Stimulated activated CD4-positive, alpha-beta T cell treated with anti-CD3 and anti-CD28 coated beads, TNF-alpha, amount 100 ng/mL, for 48 hours (primary cell): Measurements from ENCODE around the gene HAPLN3.
"Not testable (repeated sequence)": the region's sequence is repeated elsewhere in the genome, so short reads cannot be mapped to it uniquely, and the experiment has no call there.

Experiments used
- DNase-seq, 3 donors: peaks; one replicate each; pipeline ENCODE4 v3.0.0-alpha.2; 2020; ENCODE audit warnings: low read depth in 3 of 3

Gene HAPLN3, protein sequence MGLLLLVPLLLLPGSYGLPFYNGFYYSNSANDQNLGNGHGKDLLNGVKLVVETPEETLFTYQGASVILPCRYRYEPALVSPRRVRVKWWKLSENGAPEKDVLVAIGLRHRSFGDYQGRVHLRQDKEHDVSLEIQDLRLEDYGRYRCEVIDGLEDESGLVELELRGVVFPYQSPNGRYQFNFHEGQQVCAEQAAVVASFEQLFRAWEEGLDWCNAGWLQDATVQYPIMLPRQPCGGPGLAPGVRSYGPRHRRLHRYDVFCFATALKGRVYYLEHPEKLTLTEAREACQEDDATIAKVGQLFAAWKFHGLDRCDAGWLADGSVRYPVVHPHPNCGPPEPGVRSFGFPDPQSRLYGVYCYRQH

DNA sequence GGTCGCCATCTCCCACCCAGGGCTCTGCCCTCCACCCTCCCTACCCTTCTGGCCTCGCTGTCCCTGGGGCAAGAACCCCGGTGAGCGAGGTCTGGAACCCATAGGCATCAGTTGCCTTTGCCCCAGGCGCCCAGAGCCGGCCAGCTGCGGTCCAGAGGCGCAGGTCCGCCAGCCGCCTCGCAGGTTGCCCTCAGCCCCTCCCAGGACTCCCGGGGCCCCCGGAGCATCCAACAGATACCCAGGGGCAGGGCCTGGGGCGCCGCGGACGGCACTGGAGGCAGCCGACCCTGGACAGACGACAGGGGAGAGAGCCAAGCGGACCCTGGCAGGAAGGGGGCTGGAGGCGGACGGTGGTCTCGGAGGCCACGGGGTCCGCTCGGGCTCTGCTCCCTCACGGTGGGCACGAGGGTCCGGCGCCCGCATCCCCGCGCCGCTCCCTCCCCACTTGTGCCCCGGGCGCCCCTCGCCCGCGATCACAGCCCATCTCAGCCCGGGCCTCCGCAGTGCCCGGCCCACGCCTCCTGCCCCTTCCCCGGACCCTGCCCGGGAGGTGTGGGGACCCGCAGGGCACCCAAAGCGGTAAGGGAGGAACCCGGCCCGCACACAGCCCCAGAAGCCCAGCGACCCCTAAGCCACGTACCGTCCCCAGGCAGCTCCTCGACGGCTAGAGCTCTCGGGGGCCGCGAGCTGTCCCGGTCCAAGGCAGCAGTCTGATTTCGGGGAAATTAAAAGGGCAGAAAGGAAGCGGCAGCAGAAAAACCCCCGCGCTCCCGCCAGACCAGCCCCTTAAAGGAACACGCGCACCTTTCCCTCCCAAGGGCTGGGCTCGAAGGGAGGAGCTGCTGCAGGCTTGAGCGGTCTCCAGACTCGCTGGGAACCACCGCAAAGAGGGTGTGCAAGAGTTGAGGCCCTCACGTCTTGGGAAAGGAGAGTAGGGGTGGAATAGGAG lies at the start of gene HAPLN3:
TSS of gene HAPLN3 (minus strand) at position 726 of the 949 bp plus-strand sequence. CDS start 8,246 bp downstream, outside the sequence.
- DNase-seq = peak; percentile 30 to 48 (median 33)

GRCh38 chr15:88940110-88940675 lies 44.8 kb upstream of the HAPLN3 start:
- DNase-seq = no peak

GRCh38 chr15:88939486-88939806 lies 44.1 kb upstream of the HAPLN3 start:
- no peak for DNase-seq

DNA sequence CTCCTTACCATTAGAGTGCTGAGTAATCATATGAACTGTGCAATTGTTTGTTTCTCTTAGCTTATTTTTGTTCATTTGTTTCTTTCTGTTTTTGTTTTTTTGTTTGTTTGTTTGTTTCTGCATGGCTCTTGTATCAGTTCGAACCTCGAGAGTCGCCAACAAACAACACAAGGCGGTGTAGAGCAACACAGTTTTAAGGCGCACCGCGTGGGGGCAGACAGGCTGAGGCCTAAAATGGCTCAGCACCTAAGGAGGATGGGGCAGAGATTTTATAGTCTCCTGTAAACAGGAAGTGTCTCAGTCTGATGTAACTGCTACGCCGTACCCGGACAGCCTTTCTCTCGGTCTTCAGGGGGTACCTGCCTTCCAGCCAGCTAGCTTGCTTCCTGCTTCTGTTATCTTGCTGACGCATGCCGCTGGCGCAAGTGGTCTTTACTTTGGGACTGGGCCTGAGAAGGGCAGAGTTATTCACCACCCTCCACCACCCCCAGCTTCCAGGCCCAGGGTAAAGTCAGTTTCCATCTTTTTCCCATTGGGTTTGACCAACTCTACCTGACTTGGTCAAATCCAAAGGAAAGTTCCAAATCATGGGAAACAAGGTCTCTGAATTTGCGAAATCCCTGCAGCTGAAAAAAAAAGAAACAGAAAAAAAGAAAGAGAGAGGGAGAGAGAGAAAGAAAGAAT lies 43.6 kb upstream of the HAPLN3 start:
- no peak for DNase-seq

DNA sequence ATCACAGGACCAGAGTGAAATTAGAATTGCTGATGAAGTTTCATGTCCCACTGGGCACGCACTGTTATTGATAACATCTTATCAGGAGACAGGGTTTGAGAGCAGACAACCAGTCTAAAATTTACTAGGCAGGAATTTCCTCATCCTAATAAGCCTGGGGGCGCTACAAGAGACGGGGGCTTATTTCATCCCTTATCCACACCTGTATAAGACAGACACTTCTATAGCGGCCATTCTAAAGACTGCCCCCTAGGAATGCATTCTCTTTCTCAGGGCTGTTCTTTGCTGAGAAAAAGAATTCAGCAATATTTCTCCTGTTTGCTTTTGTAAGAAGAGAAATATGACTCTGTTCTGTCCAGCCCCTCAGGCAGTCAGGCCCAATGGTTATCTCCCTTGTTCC lies 39.1 kb upstream of the HAPLN3 start:
- not testable (repeated sequence) for DNase-seq

DNA sequence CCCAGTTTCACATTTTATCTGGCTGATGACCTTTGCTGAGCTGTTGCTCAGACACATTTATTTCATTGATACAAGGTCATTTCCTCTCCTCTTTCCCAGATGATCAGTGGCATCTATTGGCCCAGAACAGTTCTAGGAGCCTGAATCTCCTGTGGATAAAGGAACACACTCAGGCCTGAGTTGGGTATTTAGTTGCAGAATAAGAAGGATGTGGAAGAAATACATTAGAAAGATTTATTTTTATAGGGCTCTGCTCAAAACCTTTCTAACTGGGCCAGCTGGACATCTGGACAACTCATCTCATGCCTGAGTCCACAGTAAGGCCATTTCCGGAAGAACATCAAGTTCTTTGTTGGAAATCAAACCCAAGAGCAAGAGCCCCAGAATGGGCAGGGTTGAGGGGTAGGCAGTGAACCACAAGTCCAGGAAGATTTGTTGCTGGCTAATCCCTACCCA lies 37.6 kb upstream of the HAPLN3 start:
- no peak for DNase-seq

DNA sequence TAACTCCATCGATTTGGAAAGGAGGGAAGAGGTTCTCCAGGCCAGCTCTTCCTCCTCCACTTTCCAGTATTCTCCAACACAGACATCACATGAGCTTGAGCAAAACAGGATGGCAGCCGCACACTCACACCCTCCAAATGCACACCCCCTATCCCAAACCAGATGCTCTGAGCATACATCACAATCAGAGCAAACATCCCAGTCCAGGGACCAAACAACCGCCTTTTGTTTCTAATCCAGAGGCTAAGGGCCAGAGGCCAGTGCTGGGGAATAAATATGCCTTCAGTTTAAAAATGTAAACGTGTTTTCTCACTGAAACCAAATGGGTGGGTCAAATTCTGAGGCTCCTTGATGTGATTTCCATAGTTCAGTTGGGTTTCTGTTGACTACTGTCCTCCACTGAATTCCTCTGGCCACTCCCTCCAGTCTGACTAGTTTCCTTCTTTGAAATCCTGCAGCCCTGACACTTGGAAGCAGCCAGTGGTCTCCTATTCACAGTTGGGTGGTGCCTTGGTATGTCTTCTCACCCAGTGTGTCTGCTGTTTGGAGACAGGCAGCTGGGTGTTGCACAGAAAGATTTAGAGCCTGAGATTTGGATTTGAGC lies 37.0 kb upstream of the HAPLN3 start:
- no peak for DNase-seq

- no peak for DNase-seq
These were observed 35.2 kb upstream of the HAPLN3 start for GRCh38 chr15:88930579-88930978.

DNA sequence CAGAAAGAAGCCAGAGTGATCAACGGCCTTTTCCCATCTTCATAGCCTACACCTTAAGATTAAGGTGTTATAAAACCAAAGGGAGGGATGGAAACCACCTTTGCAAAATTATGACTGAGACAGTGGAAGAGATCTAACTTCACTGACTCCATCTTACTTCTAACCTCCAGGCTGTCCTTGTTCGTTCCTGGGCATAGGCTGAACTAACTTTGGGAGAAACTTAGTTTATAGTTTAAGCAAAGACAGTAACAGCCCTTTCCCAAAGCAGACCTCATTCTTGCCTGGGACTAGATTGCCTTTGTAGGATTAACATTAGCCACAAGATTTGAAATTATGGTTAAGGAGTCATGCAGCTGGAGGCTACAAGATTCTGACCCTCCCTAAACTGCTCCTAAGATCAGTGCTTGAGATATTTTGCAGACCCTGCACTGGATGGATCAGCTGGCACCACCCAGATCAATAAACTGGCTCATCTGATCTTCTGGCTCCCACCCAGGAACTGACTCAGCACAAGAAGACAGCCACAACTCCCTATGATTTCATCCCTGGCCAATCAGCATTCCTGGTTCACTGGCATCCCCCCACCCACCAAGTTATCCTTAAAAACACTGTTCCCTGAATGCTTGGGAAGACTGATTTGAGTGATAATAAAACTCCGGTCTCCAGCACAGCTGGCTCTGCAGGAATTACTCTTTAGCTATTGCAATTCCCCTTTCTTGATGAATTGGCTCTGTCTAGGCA lies 34.2 kb upstream of the HAPLN3 start:
- not testable (repeated sequence) for DNase-seq

- DNase-seq = not testable (repeated sequence)
These were observed 32.8 kb upstream of the HAPLN3 start for GRCh38 chr15:88928192-88928591.

DNA sequence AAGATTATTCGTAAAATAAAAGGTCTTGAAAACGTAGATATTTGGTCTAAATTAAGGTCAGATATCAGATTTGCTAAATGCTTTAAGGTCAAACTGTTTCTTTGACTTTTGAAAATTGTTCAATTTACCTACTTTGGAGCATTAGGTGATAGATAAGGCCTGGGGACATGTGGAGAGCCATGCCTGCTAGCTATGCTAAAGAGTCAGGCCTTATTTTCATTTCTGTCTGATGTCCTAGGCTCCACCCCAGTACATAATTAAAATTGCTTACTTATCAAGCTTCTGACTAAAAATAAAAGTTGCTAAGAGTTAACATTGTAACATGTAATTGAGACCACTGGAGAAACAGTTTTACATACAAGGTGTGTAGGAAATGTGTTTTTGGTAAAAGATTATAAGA lies 30.3 kb upstream of the HAPLN3 start:
- DNase-seq = not testable (repeated sequence)

DNA sequence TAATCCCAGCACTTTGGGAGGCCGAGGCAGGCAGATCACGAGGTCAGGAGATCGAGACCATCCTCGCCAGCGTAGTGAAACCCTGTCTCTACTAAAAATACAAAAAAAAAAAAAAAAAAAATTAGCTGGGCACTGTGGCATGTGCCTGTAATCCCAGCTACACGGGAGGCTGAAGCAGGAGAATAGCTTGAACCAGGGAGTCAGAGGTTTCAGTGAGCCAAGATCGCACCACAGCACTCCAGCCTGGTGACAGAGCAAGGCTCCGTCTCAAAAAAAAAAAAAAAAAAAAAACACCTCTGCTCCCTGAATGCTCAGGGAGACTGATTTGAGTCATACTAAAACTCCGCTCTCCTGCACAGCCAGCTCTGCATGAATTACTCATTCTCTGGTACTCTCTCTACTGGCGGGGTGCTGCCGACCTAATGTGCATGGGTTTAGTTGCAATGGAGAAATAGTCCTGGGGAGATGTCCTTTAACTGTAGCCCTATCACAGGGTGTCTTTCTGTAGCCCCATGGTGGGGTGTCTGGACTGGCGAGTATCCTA lies 25.6 kb upstream of the HAPLN3 start:
- peak in 1 of 3 donors; percentile 32 for DNase-seq

GRCh38 chr15:88920186-88920891 lies 25.0 kb upstream of the HAPLN3 start:
- DNase-seq = no peak

DNA sequence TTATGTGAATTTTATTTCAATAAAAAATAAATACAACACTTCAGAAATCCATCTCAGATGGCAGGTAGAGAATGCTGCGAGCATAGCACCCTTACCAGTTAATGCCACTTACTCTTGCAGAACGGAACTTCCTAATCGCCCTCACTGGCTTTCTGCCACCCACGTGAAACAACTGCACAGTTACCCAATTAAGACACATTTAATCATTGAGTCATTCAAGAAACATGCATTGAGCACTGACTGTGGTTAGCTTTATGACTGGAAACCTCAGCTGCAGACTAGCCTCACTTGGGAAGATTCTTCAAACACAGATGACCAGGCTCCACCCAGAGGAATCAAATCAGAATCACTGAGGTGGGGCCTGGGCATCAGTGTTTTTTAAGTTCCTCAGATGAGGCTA lies 23.4 kb upstream of the HAPLN3 start:
- DNase-seq = peak in 2 of 3 donors; percentile 33 to 54

GRCh38 chr15:88917760-88918159 lies 22.4 kb upstream of the HAPLN3 start:
- no peak for DNase-seq

DNA sequence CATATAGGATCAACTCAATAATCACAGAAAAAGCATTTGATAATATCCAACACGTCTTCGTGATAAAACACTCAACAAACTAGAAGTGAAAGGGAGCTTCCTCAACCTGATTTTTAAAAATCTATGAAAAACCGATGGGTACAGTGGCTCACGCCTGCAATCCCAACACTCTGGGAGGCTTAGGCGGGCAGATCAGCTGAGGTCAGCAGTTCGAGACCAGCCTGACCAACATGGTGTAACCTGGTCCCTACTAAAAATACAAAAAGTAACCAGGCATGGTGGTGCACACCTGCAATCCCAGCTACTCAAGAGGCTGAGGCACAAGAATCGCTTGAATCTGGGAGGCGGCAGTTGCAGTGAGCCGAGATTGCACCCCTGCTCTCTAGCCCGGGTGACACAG lies 20.0 kb upstream of the HAPLN3 start:
- DNase-seq = no peak

DNA sequence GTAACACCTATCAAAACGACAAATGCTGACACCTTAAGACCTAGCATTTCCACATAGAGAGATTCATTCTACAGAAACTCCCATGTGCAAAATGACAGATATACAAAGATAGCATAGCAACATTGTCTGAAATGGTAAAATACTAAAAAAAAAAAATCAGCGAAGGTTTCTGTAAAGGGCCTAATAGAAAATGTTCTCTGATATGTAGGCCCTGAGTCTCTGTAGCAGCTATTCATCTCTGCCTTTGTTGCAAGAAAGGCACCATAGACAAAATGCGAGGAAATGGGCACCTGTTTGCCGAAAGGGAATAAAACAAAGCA lies 18.5 kb upstream of the HAPLN3 start:
- DNase-seq = no peak

DNA sequence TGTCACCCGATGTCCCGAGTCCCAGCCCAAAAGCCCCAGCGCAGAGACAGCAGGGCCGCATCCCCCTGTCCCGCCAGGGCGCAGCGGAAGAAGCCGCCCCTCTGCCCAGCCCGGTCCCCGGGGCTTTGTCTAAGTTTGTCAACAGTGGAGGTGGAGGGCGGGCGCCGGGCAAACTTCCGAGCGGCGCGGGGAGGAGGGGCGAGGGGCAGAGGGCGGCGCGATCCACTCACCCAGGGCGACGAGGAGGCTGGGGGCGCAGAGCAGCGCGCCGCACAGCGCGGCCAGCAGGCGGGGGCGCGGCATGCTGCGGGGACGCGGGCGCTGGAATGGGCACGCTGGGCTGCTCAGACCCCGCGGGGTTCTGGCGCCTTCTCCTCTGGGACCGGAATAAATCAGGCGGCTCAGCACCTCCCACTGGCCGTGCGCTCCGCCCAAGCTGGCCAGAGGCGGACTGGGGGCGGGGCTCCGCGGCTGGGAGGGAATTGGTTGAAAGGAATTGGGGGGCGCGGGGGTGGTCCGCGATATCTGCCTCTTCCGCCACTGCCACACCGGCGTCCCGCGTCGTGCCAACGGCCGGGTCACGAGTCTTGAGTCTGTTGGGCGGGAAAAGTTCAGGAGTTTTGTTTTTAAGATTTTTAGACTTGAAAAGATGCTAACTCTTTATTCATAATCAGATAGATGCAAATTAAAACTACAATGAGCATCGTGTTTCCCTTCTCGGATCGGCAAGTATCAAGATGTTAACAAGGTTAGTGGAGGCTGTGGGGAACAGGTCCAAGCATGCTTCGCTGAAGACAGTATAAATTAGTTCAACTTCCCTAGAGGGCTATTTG lies 17.9 kb upstream of the HAPLN3 start, which contains the start of gene MFGE8:
TSS of gene MFGE8 (minus strand) at position 363 of the 833 bp plus-strand sequence. CDS start at position 303, 60 bp downstream.
- DNase-seq = peak in 2 of 3 donors; percentile 41 to 61

DNA sequence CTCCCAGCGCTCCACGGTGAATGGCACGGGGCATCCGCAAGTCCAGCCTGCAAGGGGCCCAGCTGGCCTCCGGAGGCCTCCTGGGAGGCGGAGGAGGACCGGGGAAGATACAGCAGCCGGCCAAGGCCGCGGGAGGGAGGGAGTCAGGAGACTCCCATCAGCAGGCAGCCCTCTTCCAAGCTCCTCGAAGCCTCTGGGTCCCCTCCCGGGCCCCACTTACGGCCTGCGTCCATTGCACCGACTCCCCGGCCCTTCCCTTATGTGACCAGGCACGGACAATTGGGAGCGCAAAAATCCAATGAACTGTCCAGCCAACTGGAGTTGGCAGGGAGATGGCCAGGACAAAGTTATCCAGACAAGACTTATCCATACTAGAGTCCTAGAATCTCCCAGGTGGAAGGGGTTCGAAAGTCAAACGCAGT lies 17.2 kb upstream of the HAPLN3 start:
- DNase-seq = no peak
